Liver (tissue), 3 donors: ENCODE results near the gene ANKRD10.

Experiments used
- ATF3 ChIP-seq: IDR thresholded peaks from 2 replicates; pipeline ENCODE4 v1.6.1; 2016; ENCODE audit warnings: antibody characterized with exemption
- CTCF ChIP-seq: fragments of 150-350 bp; IDR thresholded peaks from 2 replicates; pipeline ENCODE4 v1.5.1; 2017; ENCODE audit warnings: improper control_type of control experiment, low read depth, low read length; ENCODE audit not compliant: missing input control
- HNF4A ChIP-seq, 2 donors: conservative IDR thresholded peaks; 2 replicates each; pipeline ENCODE4 v1.6.1; 2016; ENCODE audit warnings: antibody characterized with exemption in 2 of 2, mild to moderate bottlenecking in 2 of 2
- JUND ChIP-seq, 2 donors: IDR thresholded peaks; 2 replicates each; pipeline ENCODE4 v1.6.1; 2016; ENCODE audit warnings: antibody characterized with exemption in 2 of 2
- RAD21 ChIP-seq, 2 donors: IDR thresholded peaks; 2 replicates each; pipeline ENCODE4 v1.6.1; 2016; ENCODE audit warnings: antibody characterized with exemption in 2 of 2, mild to moderate bottlenecking in 2 of 2
- REST ChIP-seq: IDR thresholded peaks from 2 replicates; pipeline ENCODE4 v1.6.1; 2016; ENCODE audit warnings: antibody characterized with exemption, mild to moderate bottlenecking
- SP1 ChIP-seq: IDR thresholded peaks from 2 replicates; pipeline ENCODE4 v1.6.1; 2018; ENCODE audit warnings: antibody characterized with exemption, mild to moderate bottlenecking
- YY1 ChIP-seq: IDR thresholded peaks from 2 replicates; pipeline ENCODE4 v1.6.1; 2016; ENCODE audit warnings: antibody characterized with exemption, mild to moderate bottlenecking
- donor health status: healthy.
- donor health status: healthy.

- TF ChIP-seq REST (no peak), CTCF (no peak), HNF4A (conservative IDR thresholded peaks at IDR 0.05) (no peak), JUND (IDR thresholded peaks at IDR 0.05) (no peak), SP1 (no peak), RAD21 (IDR thresholded peaks at IDR 0.05) (no peak), ATF3 (no peak), YY1 (no peak)
These were observed 75.9 kb downstream of the ANKRD10 start for GRCh38 chr13:110838867-110839538.
